ENCODE results near the gene APBA2. TPM values are rescaled to one million over a fixed set of nuclear protein-coding genes. Genes with fewer than 3 reads are reported as not detected.
A peak's percentile ranks its signal among the peaks of the same experiment; 100 is the strongest.

APBA2 gene
- total RNA-seq, 4 donors from 2014 or later, result 1.3 to 7.0 (median 2.4) TPM

DNA sequence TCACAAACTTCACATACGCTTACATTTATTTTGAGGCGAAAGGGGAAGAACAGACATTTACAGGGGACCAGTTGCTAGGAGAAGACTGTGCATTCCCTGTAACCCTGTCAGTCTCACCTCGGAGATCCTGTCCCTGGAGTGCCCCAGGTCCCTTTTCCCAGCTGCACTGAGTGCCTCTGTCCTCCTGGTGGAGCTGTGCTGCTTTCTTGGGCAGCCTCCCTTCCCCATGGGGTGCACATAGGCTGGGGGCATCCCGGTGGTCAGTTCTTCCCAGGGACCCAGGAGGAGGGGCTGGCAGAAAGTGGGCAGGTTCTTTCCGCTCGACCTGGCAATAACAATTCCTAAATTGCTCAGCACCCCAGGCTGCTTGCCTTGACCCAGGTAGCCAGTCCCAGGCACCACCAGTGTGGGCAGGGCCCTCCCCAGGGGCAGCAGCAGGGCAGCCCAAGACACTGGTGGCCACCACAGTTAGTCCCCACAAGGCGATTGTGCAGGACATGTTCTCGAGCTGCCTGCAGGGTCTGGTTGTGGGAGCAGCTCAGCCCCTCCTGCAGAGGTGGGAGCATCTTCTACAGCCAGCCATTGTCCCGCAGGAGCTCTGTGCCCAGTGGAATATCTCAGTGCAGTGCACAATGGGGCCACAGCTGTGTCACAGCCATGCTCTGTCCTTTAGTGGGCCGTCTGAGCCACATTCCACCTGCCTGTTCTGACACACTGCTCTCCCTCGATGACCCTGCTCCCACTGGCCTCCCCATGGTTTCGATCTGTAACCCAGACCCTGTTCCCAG lies 36.3 kb downstream of the APBA2 start:
- DNase-seq (ENCODE audit: low spot score in 2 of 2), result peak in 1 of 2 donors; percentile 62
- Histone ChIP-seq H3K36me3 (no peaks in the 10 kb centered on the region), H3K4me1 (no peaks in the 10 kb centered on the region), H3K4me3 (no peak overlapping the region), H3K27me3 (no peaks in the 10 kb centered on the region), H3K27ac (no peak overlapping the region), H3K9me3 (no peaks in the 10 kb centered on the region)
- WGBS, result 83% methylated on average over 7 of the region's 12 CpGs
- TF ChIP-seq POLR2A (IDR thresholded peaks at IDR 0.05) (no peak), EP300 (IDR thresholded peaks at IDR 0.05) (no peak), CTCF (IDR thresholded peaks at IDR 0.05) (no peak), POLR2AphosphoS5 (IDR thresholded peaks at IDR 0.05) (no peak)

DNA sequence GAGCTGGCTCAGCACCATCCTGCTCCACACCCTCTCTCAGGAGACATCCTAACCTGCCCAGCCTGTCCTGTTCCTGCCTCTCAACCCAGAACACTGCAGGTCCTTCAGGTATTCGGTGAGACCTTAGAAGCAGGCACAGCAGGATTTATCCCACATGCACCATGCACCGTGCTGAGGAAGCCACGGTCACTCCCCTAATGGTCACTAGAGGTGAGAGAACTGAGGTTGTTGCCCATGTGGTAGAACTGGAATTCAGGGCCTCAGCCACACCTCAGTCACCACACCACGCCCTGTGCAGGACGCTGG lies 36.9 kb downstream of the APBA2 start:
- H3K27ac ChIP-seq, result no peak overlapping the region
- no peaks in the 10 kb centered on the region for H3K36me3 ChIP-seq
- TF ChIP-seq POLR2A (IDR thresholded peaks at IDR 0.05) (no peak), EP300 (IDR thresholded peaks at IDR 0.05) (no peak), CTCF (IDR thresholded peaks at IDR 0.05) (no peak), POLR2AphosphoS5 (IDR thresholded peaks at IDR 0.05) (no peak)
- H3K27me3 ChIP-seq, result no peaks in the 10 kb centered on the region
- no peak overlapping the region for H3K4me3 ChIP-seq
- DNase-seq (ENCODE audit: low spot score in 2 of 2), result peak in 1 of 2 donors; percentile 40
- no peaks in the 10 kb centered on the region for H3K4me1 ChIP-seq
- WGBS, result 89% methylated on average over 5 of the region's 5 CpGs
- no peaks in the 10 kb centered on the region for H3K9me3 ChIP-seq

- TF ChIP-seq CTCF (IDR thresholded peaks at IDR 0.05), result no peak
- TF ChIP-seq EP300 (IDR thresholded peaks at IDR 0.05), result no peak
- TF ChIP-seq POLR2A (IDR thresholded peaks at IDR 0.05), result no peak
- TF ChIP-seq POLR2AphosphoS5 (IDR thresholded peaks at IDR 0.05), result no peak
Observed at GRCh38 chr15:28923726-28924280, 38.0 kb downstream of the APBA2 start.

GRCh38 chr15:28927043-28927442 lies 41.3 kb downstream of the APBA2 start:
- H3K27ac ChIP-seq, result no peak overlapping the region
- no peak for TF ChIP-seq POLR2AphosphoS5 (IDR thresholded peaks at IDR 0.05)
- no peak for TF ChIP-seq EP300 (IDR thresholded peaks at IDR 0.05)
- no peak for TF ChIP-seq POLR2A (IDR thresholded peaks at IDR 0.05)
- no peak for TF ChIP-seq CTCF (IDR thresholded peaks at IDR 0.05)
- WGBS, result 86% methylated on average over 5 of the region's 5 CpGs
- no peaks in the 10 kb centered on the region for H3K4me1 ChIP-seq
- H3K9me3 ChIP-seq, result no peaks in the 10 kb centered on the region
- H3K36me3 ChIP-seq, result no peaks in the 10 kb centered on the region
- no peaks in the 10 kb centered on the region for H3K27me3 ChIP-seq
- DNase-seq (ENCODE audit: low spot score in 2 of 2), result peak in 1 of 2 donors; percentile 29
- no peak overlapping the region for H3K4me3 ChIP-seq

More at GRCh38 chr15:28923726-28924280, 38.0 kb downstream of the APBA2 start:
- Histone ChIP-seq H3K4me3 (no peak overlapping the region), H3K9me3 (no peaks in the 10 kb centered on the region), H3K4me1 (no peaks in the 10 kb centered on the region), H3K27ac (no peak overlapping the region), H3K27me3 (no peaks in the 10 kb centered on the region), H3K36me3 (no peaks in the 10 kb centered on the region)
- WGBS, result 86% methylated on average over 8 of the region's 8 CpGs
- DNase-seq (ENCODE audit: low spot score in 2 of 2), result no peak

DNA sequence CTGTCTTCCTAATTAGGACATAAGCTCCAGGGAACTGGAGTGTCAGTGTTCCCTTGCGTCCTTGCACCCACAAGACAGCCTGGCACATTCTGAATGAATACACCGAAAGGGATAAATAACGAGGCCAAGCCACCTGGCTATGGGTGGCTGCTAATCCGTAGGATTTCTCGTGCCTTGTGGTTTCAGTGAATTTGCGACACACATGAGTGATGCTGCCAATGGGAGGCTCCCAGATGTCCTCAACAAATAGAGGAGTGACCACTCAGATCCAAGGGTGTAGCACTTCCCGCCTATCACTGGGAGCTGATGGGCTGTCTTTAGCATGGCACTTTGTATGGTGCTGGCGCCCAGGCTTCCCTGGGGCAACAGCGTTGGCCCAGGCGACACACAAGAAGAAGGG lies 43.4 kb downstream of the APBA2 start:
- no peak overlapping the region for H3K27ac ChIP-seq
- WGBS, result 94% methylated on average over 10 of the region's 10 CpGs
- no peaks in the 10 kb centered on the region for H3K27me3 ChIP-seq
- no peaks in the 10 kb centered on the region for H3K4me1 ChIP-seq
- no peaks in the 10 kb centered on the region for H3K36me3 ChIP-seq
- H3K4me3 ChIP-seq, result no peak overlapping the region
- no peak for TF ChIP-seq POLR2A (IDR thresholded peaks at IDR 0.05)
- TF ChIP-seq EP300 (IDR thresholded peaks at IDR 0.05), result no peak
- no peak for TF ChIP-seq CTCF (IDR thresholded peaks at IDR 0.05)
- TF ChIP-seq POLR2AphosphoS5 (IDR thresholded peaks at IDR 0.05), result no peak
- H3K9me3 ChIP-seq, result no peaks in the 10 kb centered on the region
- DNase-seq (ENCODE audit: low spot score in 2 of 2), result no peak
